MM.1S (cell line): ENCODE measurements around the gene PIEZO1.

Experiments used
- CTCF ChIP-seq: fragments of 300-600 bp; sonication (generic); IDR thresholded peaks from 2 replicates; pipeline ENCODE4 v1.5.1; 2016; ENCODE audit warnings: antibody characterized with exemption, low read length, mixed read lengths
- EZH2 ChIP-seq: fragments of 300-600 bp; sonication (generic); optimal IDR thresholded peaks from 2 replicates; pipeline ENCODE3; 2017; ENCODE audit warnings: low read depth, mild to moderate bottlenecking, antibody characterized with exemption, low read length, mixed read lengths
- EZH2phosphoT487 ChIP-seq: fragments of 300-600 bp; sonication (generic); IDR thresholded peaks from 2 replicates; pipeline ENCODE4 v1.6.1; 2018; ENCODE audit warnings: antibody characterized with exemption, low read length

DNA sequence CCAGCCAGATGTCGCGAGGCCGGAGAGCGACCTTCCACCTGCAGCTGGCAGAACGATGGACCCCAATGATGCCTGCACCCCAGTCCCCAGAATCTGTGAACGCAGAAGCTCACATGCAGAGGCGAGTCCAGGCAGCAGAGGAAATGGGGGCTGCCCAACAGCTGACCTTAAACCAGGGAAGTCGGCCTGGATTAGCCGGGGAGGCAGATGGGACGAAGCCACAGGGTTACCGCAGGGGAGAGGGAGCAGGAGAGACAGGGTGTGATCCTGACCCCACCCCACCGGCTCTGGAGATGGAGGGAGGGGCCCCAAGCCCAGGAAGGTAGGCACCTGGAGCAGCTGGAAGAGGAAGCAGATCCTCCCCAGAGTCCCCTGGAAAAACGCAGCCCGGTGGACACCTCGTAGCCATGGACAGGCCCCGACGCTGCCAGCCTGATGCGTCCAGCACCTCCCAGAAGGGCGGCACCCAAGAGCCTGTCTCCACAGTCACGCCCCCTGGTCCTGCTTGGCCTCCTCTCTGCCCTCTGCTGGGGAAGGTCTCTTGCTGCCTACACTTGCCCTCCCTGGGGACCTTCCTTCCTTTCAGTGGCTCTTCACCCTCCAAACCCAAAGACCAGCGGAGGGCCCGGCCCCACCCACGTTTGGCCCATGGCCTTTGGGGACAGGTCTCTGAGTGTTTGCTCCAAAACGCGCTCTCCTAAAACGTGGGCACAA, 37.3 kb downstream of the PIEZO1 start:
- TF ChIP-seq CTCF, result peak; percentile 23; the same call in 1 of the 2 replicates
- no peak for TF ChIP-seq EZH2phosphoT487
- no peak for TF ChIP-seq EZH2
